GM12878 (cell line): ENCODE data around the gene ZNF839. TPM values are rescaled to one million over a fixed set of nuclear protein-coding genes. Genes with fewer than 3 reads are reported as not detected.

ENCODE experiments used
- ATAC-seq: fragments of 200-7000 bp; cut with Tn5 transposase; 3 replicates; pipeline ENCODE4 v1.9.1; 2020; ENCODE audit warnings: mild to moderate bottlenecking, moderate library complexity
- BruUV-seq: library from RNA; stranded (reverse); fragments of 400-500 nt; replicated peaks from 2 replicates; lab custom pipeline; 2021; lab: Mats Ljungman, UMichigan
- CTCF ChIA-PET: fragments of 300-600 bp; sonication (Branson Sonifier 250); formaldehyde crosslinking; extraction: SDS; loops from one replicate; lab custom pipeline; 2021; ENCODE audit warnings: inconsistent platforms; lab: Yijun Ruan, JAX
- POLR2A ChIA-PET: fragments of 350-600 bp; formaldehyde crosslinking; extraction: SDS; loops from one replicate; lab custom pipeline; 2021; ENCODE audit warnings: inconsistent platforms; lab: Charles Lee
- RAD21 ChIA-PET: fragments of 300-600 bp; sonication (Branson Sonifier 250); formaldehyde crosslinking; loops from one replicate; lab custom pipeline; 2023; ENCODE audit warnings: antibody characterized with exemption; ENCODE audit not compliant: unreplicated experiment; lab: Charles Lee
- SMC1A ChIA-PET: fragments of 300-600 bp; sonication (Branson Sonifier 250); formaldehyde crosslinking; loops from one replicate; lab custom pipeline; 2023; ENCODE audit not compliant: unreplicated experiment, uncharacterized antibody; lab: Charles Lee
- DNase-seq: peaks from one replicate; pipeline ENCODE4 v3.0.0-alpha.2; 2011; ENCODE audit warnings: low read depth, low spot score
- FAIRE-seq: peaks from 3 replicates; lab custom pipeline; 2011; peaks lifted over from hg19 to GRCh38; lab: Jason Lieb, UNC
- H2AFZ ChIP-seq: 2 replicates; pipeline ENCODE4 v1.6.0; 2011; ENCODE audit warnings: low read depth, low read length, control low read depth; ENCODE audit not compliant: control insufficient read depth
- H3K27ac ChIP-seq: 2 replicates; pipeline ENCODE4 v1.5.1; 2011; ENCODE audit warnings: control low read depth; ENCODE audit not compliant: control insufficient read depth, insufficient read depth
- H3K27me3 ChIP-seq, 2 experiments: replicated peaks in 1 of 2; 2 replicates each; pipeline versions ENCODE4 v1.6.0 to v1.6.1; 2011; ENCODE audit warnings: low read length in 1 of 2; ENCODE audit not compliant: control insufficient read depth in 2 of 2, insufficient read depth in 2 of 2
- H3K36me3 ChIP-seq, 2 experiments: 2 replicates each; pipeline ENCODE4 v1.5.1; 2011; ENCODE audit warnings: low read length in 1 of 2; ENCODE audit not compliant: control insufficient read depth in 2 of 2, insufficient read depth in 2 of 2
- H3K4me1 ChIP-seq: 2 replicates; pipeline ENCODE4 v1.6.1; 2011; ENCODE audit warnings: mild to moderate bottlenecking, low read length, moderate library complexity, mixed read lengths; ENCODE audit not compliant: control insufficient read depth, insufficient read depth
- H3K4me2 ChIP-seq: 2 replicates; pipeline ENCODE4 v1.6.0; 2011; ENCODE audit warnings: control low read depth; ENCODE audit not compliant: control insufficient read depth, insufficient read depth
- H3K4me3 ChIP-seq: fragments of 200-600 bp; sonication (generic); 2 replicates; pipeline ENCODE4 v1.5.1; 2016
- H3K79me2 ChIP-seq: 2 replicates; pipeline ENCODE4 v1.6.0; 2011; ENCODE audit warnings: low read length; ENCODE audit not compliant: control insufficient read depth, insufficient read depth
- H3K9ac ChIP-seq: 2 replicates; pipeline ENCODE4 v1.8.0; 2011; ENCODE audit warnings: low read length, control low read depth, mixed read lengths; ENCODE audit not compliant: control insufficient read depth, insufficient read depth
- H3K9me3 ChIP-seq: replicated peaks from 3 replicates; pipeline ENCODE4 v1.5.1; 2011; ENCODE audit warnings: mild to moderate bottlenecking, low read length; ENCODE audit not compliant: control insufficient read depth, insufficient read depth
- H4K20me1 ChIP-seq: 2 replicates; pipeline ENCODE4 v1.6.0; 2011; ENCODE audit not compliant: control insufficient read depth, insufficient read depth
- ATF3 ChIP-seq: IDR thresholded peaks from 2 replicates; pipeline ENCODE4 v1.6.1; 2011; ENCODE audit warnings: low read depth, mild to moderate bottlenecking, low read length, moderate library complexity, borderline replicate concordance; ENCODE audit errors: extremely low read depth
- BCL3 ChIP-seq: IDR thresholded peaks from 2 replicates; pipeline ENCODE4 v1.6.1; 2011; ENCODE audit warnings: borderline replicate concordance, low read depth, mild to moderate bottlenecking, moderate library complexity, low read length; ENCODE audit not compliant: insufficient read depth, poor library complexity, severe bottlenecking
- PRDM15 ChIP-seq: fragments of 450-650 bp; formaldehyde crosslinking; IDR thresholded peaks from 2 replicates; pipeline ENCODE4 v1.4.0; 2020; ENCODE audit warnings: mild to moderate bottlenecking, moderate library complexity
- WGBS: methylation state at CpG from one replicate; pipeline ENCODE4 v1.1.6; 2016; ENCODE audit warnings: low lambda C conversion rate; ENCODE audit not compliant: insufficient replicate concordance, insufficient coverage; ENCODE audit errors: missing lambda C conversion rate; 5-methylcytosine and 5-hydroxymethylcytosine counted together
- in situ Hi-C: fragments of 300-500 bp; cut with MboI; formaldehyde crosslinking; loops from 9 replicates; pipeline ENCODE4 v1.14.3; 2018; ENCODE audit warnings: mixed read lengths
- intact Hi-C: fragments of 100-400 bp; cut with micrococcal nuclease; formaldehyde crosslinking; loops from one replicate; pipeline ENCODE4 v1.14.2; 2022; ENCODE audit not compliant: unreplicated experiment
- polyA plus RNA-seq, 11 experiments: library from polyadenylated mRNA; depleted of rRNA in 4 of 11; unstranded in 6 of 11; stranded (reverse) in 5 of 11; fragments of >200 nt; fragmentation: Nextera tagmentation in 4 of 11; fragmentation: Illumina TruSeq in 1 of 11; extraction: Ambion mirVana in 4 of 11; extraction: Trizol in 1 of 11; gene quantifications; 1 replicate in 1 of 11; 2 replicates in 10 of 11; pipeline versions ENCODE4 v1.2.1 to v1.2.3, GENCODE V29; 2011 to 2016; ENCODE audit warnings: inconsistent platforms in 2 of 11, missing spikeins in 2 of 11, low read depth in 1 of 11
- total RNA-seq, 4 experiments: library from RNA; depleted of rRNA in 3 of 4; stranded (reverse); fragments of >200 nt in 3 of 4; fragmentation: Illumina TruSeq in 1 of 4; extraction: Trizol in 1 of 4; gene quantifications; 2 replicates each; pipeline versions ENCODE4 v1.2.1 to v1.2.3, GENCODE V29; 2013 to 2021

ZNF839 gene
- total and polyA plus RNA-seq, 10 of the 15 experiments (the other 5 are each of a cell fraction or from before 2014, with no cell fraction given): 1.4 to 14.4 (median 8.6) TPM

- no peak for TF ChIP-seq PRDM15
Measured at GRCh38 chr14:102279282-102279681, 40.3 kb upstream of the ZNF839 start (continued).

- H3K36me3 ChIP-seq: no peaks in the 10 kb centered on the region
- H3K79me2 ChIP-seq: no peaks in the 10 kb centered on the region
- ChIA-PET RAD21 (no interaction called here), SMC1A (no interaction called here), POLR2A (no interaction called here), CTCF (no interaction called here)
- in situ Hi-C loops: no loop called here
- no peaks in the 10 kb centered on the region for H3K4me1 ChIP-seq
- TF ChIP-seq ATF3 (no peak), BCL3 (peak; percentile 77)
- 57% methylated on average over 8 of the region's 8 CpGs for WGBS
- ATAC-seq (no peak), DNase-seq (no peak), FAIRE-seq (no peak)
- intact Hi-C loops: no loop called here
- H3K27me3 ChIP-seq: no peaks in the 10 kb centered on the region
- H3K9me3 ChIP-seq: no peaks in the 10 kb centered on the region
- H3K27ac ChIP-seq: no peak overlapping the region
- no peak overlapping the region for H3K9ac ChIP-seq
- BruUV-seq: no TSS peak
- H2AFZ ChIP-seq: no peak overlapping the region
- H4K20me1 ChIP-seq: no peaks in the 10 kb centered on the region
- no peak overlapping the region for H3K4me3 ChIP-seq
- no peak overlapping the region for H3K4me2 ChIP-seq
Measured at GRCh38 chr14:102279688-102280348, 39.7 kb upstream of the ZNF839 start.
